T47D (cell line): ENCODE results near the gene EIPR1.
"Not testable (repeated sequence)": the region's sequence is repeated elsewhere in the genome, so short reads cannot be mapped to it uniquely, and the experiment has no call there.

Source experiments
- DNase-seq, 2 experiments: peaks; one replicate each; pipeline versions ENCODE4 v3.0.0 to v3.0.0-alpha.2; 2011 to 2012; ENCODE audit warnings: low read depth in 1 of 2, low spot score in 1 of 2
- JUND ChIP-seq: IDR thresholded peaks from 2 replicates; pipeline ENCODE4 v1.6.1; 2012; ENCODE audit warnings: low read depth
- in situ Hi-C: cut with HindIII; loops from 2 replicates; pipeline ENCODE4 v1.10.0; 2016; ENCODE audit warnings: low sequenced_read_pairs, low pct_unique_long_range_greater_than_20kb

EIPR1 gene

GRCh38 chr2:3368261-3368722, 9.3 kb downstream of the EIPR1 start:
- TF ChIP-seq JUND, result no peak
- no peak for DNase-seq
- in situ Hi-C loops, result no loop called here

- TF ChIP-seq JUND, result no peak
- no peak for DNase-seq
- in situ Hi-C loops, result no loop called here
Observed at GRCh38 chr2:3365219-3365618, 12.4 kb downstream of the EIPR1 start.

GRCh38 chr2:3361518-3362389, 15.9 kb downstream of the EIPR1 start:
- in situ Hi-C loops, result no loop called here
- TF ChIP-seq JUND, result no peak
- DNase-seq, result no peak

- TF ChIP-seq JUND, result no peak
- no peak for DNase-seq
- in situ Hi-C loops, result no loop called here
Observed at GRCh38 chr2:3357926-3358325, 19.7 kb downstream of the EIPR1 start.

GRCh38 chr2:3357446-3357845, 20.2 kb downstream of the EIPR1 start:
- in situ Hi-C loops, DNase-seq: not testable (repeated sequence)

- in situ Hi-C loops, result no loop called here
- DNase-seq, result peak in 1 of 2 experiments; percentile 40
- TF ChIP-seq JUND, result no peak
Observed at GRCh38 chr2:3356799-3357198, 20.8 kb downstream of the EIPR1 start.

GRCh38 chr2:3355951-3356569, 21.6 kb downstream of the EIPR1 start:
- DNase-seq, result no peak
- in situ Hi-C loops, result no loop called here
- no peak for TF ChIP-seq JUND

- in situ Hi-C loops, result no loop called here
- no peak for DNase-seq
- no peak for TF ChIP-seq JUND
Observed at GRCh38 chr2:3354986-3355385, 22.6 kb downstream of the EIPR1 start.

- no peak for TF ChIP-seq JUND
- DNase-seq, result peak in 1 of 2 experiments; percentile 31
- in situ Hi-C loops, result no loop called here
Observed at GRCh38 chr2:3349211-3349693, 28.4 kb downstream of the EIPR1 start.

- in situ Hi-C loops, result no loop called here
- no peak for DNase-seq
Observed at GRCh38 chr2:3348767-3349166, 28.9 kb downstream of the EIPR1 start.

GRCh38 chr2:3345621-3346020, 32.0 kb downstream of the EIPR1 start:
- TF ChIP-seq JUND, result no peak
- in situ Hi-C loops, result no loop called here
- peak; percentile 28 to 78 for DNase-seq

More at GRCh38 chr2:3348767-3349166, 28.9 kb downstream of the EIPR1 start:
- no peak for TF ChIP-seq JUND

- TF ChIP-seq JUND, result no peak
- peak in 1 of 2 experiments; percentile 29 for DNase-seq
- in situ Hi-C loops, result no loop called here
Observed at GRCh38 chr2:3344897-3345296, 32.7 kb downstream of the EIPR1 start.

- TF ChIP-seq JUND, result no peak
- in situ Hi-C loops, result no loop called here
- DNase-seq, result peak; percentile 48 to 78
Observed at GRCh38 chr2:3343012-3343411, 34.6 kb downstream of the EIPR1 start.
